COLO668 (cell line): ENCODE data around the gene GOLM1.
A peak's percentile ranks its signal among the peaks of the same experiment; 100 is the strongest.
"Not testable (repeated sequence)": the region's sequence is repeated elsewhere in the genome, so short reads cannot be mapped to it uniquely, and the experiment has no call there.

Experiments
- DNase-seq: peaks from one replicate; lab custom pipeline; 2025; ENCODE audit not compliant: unreplicated experiment; lab: John Stamatoyannopoulos, UW

GOLM1 gene

GRCh38 chr9:86098824-86099700 is at the start of gene GOLM1:
Gene GOLM1 (minus strand): TSS chr9:86099558. CDS start chr9:86079320, 20,238 bp downstream.
- peak; percentile 91 for DNase-seq

GRCh38 chr9:86146671-86147070 is 47.3 kb upstream of the GOLM1 start:
- DNase-seq = not testable (repeated sequence)

GRCh38 chr9:86145960-86146359 is 46.6 kb upstream of the GOLM1 start:
- not testable (repeated sequence) for DNase-seq

- DNase-seq = no peak
Measured at GRCh38 chr9:86142973-86143372, 43.6 kb upstream of the GOLM1 start.

GRCh38 chr9:86141843-86142242 is 42.5 kb upstream of the GOLM1 start:
- DNase-seq = no peak

GRCh38 chr9:86135371-86135770 is 36.0 kb upstream of the GOLM1 start:
- no peak for DNase-seq

GRCh38 chr9:86134361-86134760 is 35.0 kb upstream of the GOLM1 start:
- no peak for DNase-seq

- no peak for DNase-seq
Measured at GRCh38 chr9:86128235-86128822, 29.0 kb upstream of the GOLM1 start.

GRCh38 chr9:86126998-86127972 is 27.9 kb upstream of the GOLM1 start:
- peak; percentile 95 for DNase-seq

GRCh38 chr9:86122311-86122710 is 23.0 kb upstream of the GOLM1 start:
- DNase-seq = no peak

GRCh38 chr9:86119457-86119856 is 20.1 kb upstream of the GOLM1 start:
- no peak for DNase-seq

- no peak for DNase-seq
Measured at GRCh38 chr9:86116425-86116824, 17.1 kb upstream of the GOLM1 start.

- no peak for DNase-seq
Measured at GRCh38 chr9:86115886-86116285, 16.5 kb upstream of the GOLM1 start.

GRCh38 chr9:86112057-86112456 is 12.7 kb upstream of the GOLM1 start:
- DNase-seq = no peak

- DNase-seq = no peak
Measured at GRCh38 chr9:86102626-86103025, 3.3 kb upstream of the GOLM1 start.

GRCh38 chr9:86099701-86100364 is 475 bp upstream of the GOLM1 start:
- DNase-seq = peak; percentile 48

- DNase-seq = peak; percentile 67
Measured at GRCh38 chr9:86097510-86098224, 1.7 kb downstream of the GOLM1 start.

- no peak for DNase-seq
Measured at GRCh38 chr9:86096386-86096785, 3.0 kb downstream of the GOLM1 start.

- peak; percentile 72 for DNase-seq
Measured at GRCh38 chr9:86093788-86094555, 5.4 kb downstream of the GOLM1 start.
